GM21825 (cell line): ENCODE measurements around the gene MAST4.

ENCODE experiments used
- ATAC-seq: cut with Tn5 transposase; IDR thresholded peaks from one replicate; pipeline ENCODE4 v1.9.1; 2021; ENCODE audit warnings: mild to moderate bottlenecking, moderate library complexity; ENCODE audit not compliant: unreplicated experiment

Gene MAST4

GRCh38 chr5:66867618-66868322, 271.6 kb downstream of the MAST4 start:
- ATAC-seq = no peak

GRCh38 chr5:66869347-66869746, 273.2 kb downstream of the MAST4 start:
- ATAC-seq = no peak

GRCh38 chr5:66870708-66871107, 274.5 kb downstream of the MAST4 start:
- ATAC-seq = no peak

GRCh38 chr5:66871651-66872050, 275.5 kb downstream of the MAST4 start:
- no peak for ATAC-seq

GRCh38 chr5:66872736-66873331, 276.6 kb downstream of the MAST4 start:
- no peak for ATAC-seq

- no peak for ATAC-seq
Measured at GRCh38 chr5:66874004-66874403, 277.8 kb downstream of the MAST4 start.

GRCh38 chr5:66875315-66875714, 279.1 kb downstream of the MAST4 start:
- ATAC-seq = no peak

GRCh38 chr5:66876266-66876807, 280.1 kb downstream of the MAST4 start:
- no peak for ATAC-seq

GRCh38 chr5:66877843-66878242, 281.6 kb downstream of the MAST4 start:
- ATAC-seq = no peak

GRCh38 chr5:66880401-66880800, 284.2 kb downstream of the MAST4 start:
- ATAC-seq = no peak

GRCh38 chr5:66881480-66882161, 285.4 kb downstream of the MAST4 start:
- no peak for ATAC-seq

- ATAC-seq = no peak
Measured at GRCh38 chr5:66882606-66883227, 286.5 kb downstream of the MAST4 start.

GRCh38 chr5:66884564-66885243, 288.5 kb downstream of the MAST4 start:
- ATAC-seq = no peak

GRCh38 chr5:66886941-66887340, 290.7 kb downstream of the MAST4 start:
- no peak for ATAC-seq

- no peak for ATAC-seq
Measured at GRCh38 chr5:66888613-66889012, 292.4 kb downstream of the MAST4 start.

GRCh38 chr5:66889056-66889455, 292.9 kb downstream of the MAST4 start:
- no peak for ATAC-seq

GRCh38 chr5:66889524-66889923, 293.3 kb downstream of the MAST4 start:
- no peak for ATAC-seq

GRCh38 chr5:66891184-66891925, 295.2 kb downstream of the MAST4 start:
- ATAC-seq = no peak

- no peak for ATAC-seq
Measured at GRCh38 chr5:66892716-66893115, 296.5 kb downstream of the MAST4 start.
